Measurements from ENCODE around the gene YWHAQ. TPM values are rescaled to one million over a fixed set of nuclear protein-coding genes. Genes with fewer than 3 reads are reported as not detected.

The YWHAQ gene
- total RNA-seq, 2 experiments from 2014 or later, result 95.8 to 101 TPM

GRCh38 chr2:9573013-9573720 is 57.6 kb downstream of the YWHAQ start:
- Histone ChIP-seq H3K4me3 (ENCODE audit: low read length) (no peak overlapping the region), H3K27me3 (ENCODE audit: control insufficient read depth in 1 of 2, insufficient read depth in 2 of 2, low read length in 2 of 2) (no peaks in the 10 kb centered on the region), H3K4me1 (ENCODE audit: insufficient read depth, low read length) (no peaks in the 10 kb centered on the region), H3K36me3 (ENCODE audit: insufficient read depth, low read length) (no peaks in the 10 kb centered on the region), H3K9me3 (ENCODE audit: control insufficient read depth in 1 of 2, insufficient read depth in 1 of 2, low read length in 2 of 2) (no peaks in the 10 kb centered on the region), H3K27ac (ENCODE audit: low read depth in 1 of 2, low read length in 2 of 2) (no peak overlapping the region)
- no peak overlapping the region for H3K27ac Mint-ChIP-seq
- DNase-seq (no peak), ATAC-seq (ENCODE audit: poor library complexity) (no peak)
- CTCF ChIA-PET, result interaction anchor here (0.5 kb wide), 1 partner anchor 12 kb away, joined by 3 read pairs; no protein-coding TSS in a partner anchor
- no peaks in the 10 kb centered on the region for H3K4me1 Mint-ChIP-seq (ENCODE audit: low read depth)
- H3K9me3 Mint-ChIP-seq, result no peaks in the 10 kb centered on the region
- no peaks in the 10 kb centered on the region for H3K27me3 Mint-ChIP-seq
- TF ChIP-seq, protein P1, sequence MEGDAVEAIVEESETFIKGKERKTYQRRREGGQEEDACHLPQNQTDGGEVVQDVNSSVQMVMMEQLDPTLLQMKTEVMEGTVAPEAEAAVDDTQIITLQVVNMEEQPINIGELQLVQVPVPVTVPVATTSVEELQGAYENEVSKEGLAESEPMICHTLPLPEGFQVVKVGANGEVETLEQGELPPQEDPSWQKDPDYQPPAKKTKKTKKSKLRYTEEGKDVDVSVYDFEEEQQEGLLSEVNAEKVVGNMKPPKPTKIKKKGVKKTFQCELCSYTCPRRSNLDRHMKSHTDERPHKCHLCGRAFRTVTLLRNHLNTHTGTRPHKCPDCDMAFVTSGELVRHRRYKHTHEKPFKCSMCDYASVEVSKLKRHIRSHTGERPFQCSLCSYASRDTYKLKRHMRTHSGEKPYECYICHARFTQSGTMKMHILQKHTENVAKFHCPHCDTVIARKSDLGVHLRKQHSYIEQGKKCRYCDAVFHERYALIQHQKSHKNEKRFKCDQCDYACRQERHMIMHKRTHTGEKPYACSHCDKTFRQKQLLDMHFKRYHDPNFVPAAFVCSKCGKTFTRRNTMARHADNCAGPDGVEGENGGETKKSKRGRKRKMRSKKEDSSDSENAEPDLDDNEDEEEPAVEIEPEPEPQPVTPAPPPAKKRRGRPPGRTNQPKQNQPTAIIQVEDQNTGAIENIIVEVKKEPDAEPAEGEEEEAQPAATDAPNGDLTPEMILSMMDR (IDR thresholded peaks at IDR 0.05), result no peak
- no peak overlapping the region for H3K4me3 Mint-ChIP-seq
- intact Hi-C loops (cut with DNase I, micrococcal nuclease), result no loop called here
- POLR2A ChIA-PET, result no interaction called here
- H3K36me3 Mint-ChIP-seq (ENCODE audit: low read depth), result no peaks in the 10 kb centered on the region

GRCh38 chr2:9570182-9571060 is 60.4 kb downstream of the YWHAQ start:
- intact Hi-C loops (cut with DNase I, micrococcal nuclease), result no loop called here
- no peak overlapping the region for H3K27ac ChIP-seq (ENCODE audit: low read depth in 1 of 2, low read length in 2 of 2)
- H3K4me3 ChIP-seq (ENCODE audit: low read length), result no peak overlapping the region
- Mint-ChIP-seq H3K9me3 (no peaks in the 10 kb centered on the region), H3K4me3 (no peak overlapping the region), H3K27me3 (no peaks in the 10 kb centered on the region), H3K4me1 (ENCODE audit: low read depth) (no peaks in the 10 kb centered on the region), H3K27ac (no peak overlapping the region), H3K36me3 (ENCODE audit: low read depth) (no peaks in the 10 kb centered on the region)
- no peaks in the 10 kb centered on the region for H3K4me1 ChIP-seq (ENCODE audit: insufficient read depth, low read length)
- TF ChIP-seq, protein P1 (IDR thresholded peaks at IDR 0.05), result no peak
- H3K27me3 ChIP-seq (ENCODE audit: control insufficient read depth in 1 of 2, insufficient read depth in 2 of 2, low read length in 2 of 2), result no peaks in the 10 kb centered on the region
- CTCF ChIA-PET, result interaction anchor here (1.1 kb wide), 1 partner anchor 32 kb away, joined by 3 read pairs; no protein-coding TSS in a partner anchor
- ATAC-seq (ENCODE audit: poor library complexity) (no peak), DNase-seq (no peak)
- H3K9me3 ChIP-seq (ENCODE audit: control insufficient read depth in 1 of 2, insufficient read depth in 1 of 2, low read length in 2 of 2), result no peaks in the 10 kb centered on the region
- no peaks in the 10 kb centered on the region for H3K36me3 ChIP-seq (ENCODE audit: insufficient read depth, low read length)
- POLR2A ChIA-PET, result interaction anchor here (0.6 kb wide), 1 partner anchor 14 kb away, joined by 3 read pairs; the partner anchor contains the start of gene ADAM17

DNA sequence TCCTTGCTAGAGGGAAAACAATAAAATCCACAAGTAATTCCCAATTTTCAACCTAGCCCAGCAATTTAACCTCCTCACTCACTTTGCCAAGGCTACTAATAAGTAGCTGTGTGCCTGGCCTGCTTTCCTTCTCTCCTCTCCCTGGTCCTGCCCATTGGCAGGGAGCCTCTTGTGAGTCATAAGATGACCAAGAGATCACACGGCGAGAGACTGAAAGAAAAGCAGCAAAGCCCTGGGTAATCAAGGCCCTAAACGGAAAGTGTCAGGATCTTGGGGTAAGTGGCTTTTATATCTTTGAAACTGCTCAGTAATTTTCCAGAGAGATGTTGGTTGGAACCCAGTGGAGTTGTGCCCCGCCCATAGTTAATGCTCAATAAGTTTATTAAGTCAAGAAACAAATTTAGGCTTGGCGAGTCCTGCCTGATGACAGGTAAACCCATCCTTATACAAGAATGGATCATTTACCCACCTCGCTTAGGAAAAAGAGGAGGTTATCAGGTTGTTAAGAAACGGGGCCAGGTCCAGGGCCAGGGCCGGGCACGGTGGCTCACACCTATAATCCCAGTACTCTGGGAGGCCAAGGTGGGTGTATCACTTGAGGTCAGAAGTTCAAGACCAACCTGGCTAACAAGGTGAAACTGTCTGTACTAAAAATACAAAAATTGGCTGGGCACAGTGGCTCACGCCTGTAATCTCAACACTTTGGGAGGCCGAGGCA is 65.2 kb downstream of the YWHAQ start:
- Mint-ChIP-seq H3K9me3 (no peaks in the 10 kb centered on the region), H3K27ac (no peak overlapping the region), H3K27me3 (no peaks in the 10 kb centered on the region), H3K4me1 (ENCODE audit: low read depth) (no peaks in the 10 kb centered on the region), H3K36me3 (ENCODE audit: low read depth) (no peaks in the 10 kb centered on the region), H3K4me3 (no peak overlapping the region)
- DNase-seq (no peak), ATAC-seq (ENCODE audit: poor library complexity) (no peak)
- TF ChIP-seq, protein P1 (IDR thresholded peaks at IDR 0.05), result no peak
- Histone ChIP-seq H3K27me3 (ENCODE audit: control insufficient read depth in 1 of 2, insufficient read depth in 2 of 2, low read length in 2 of 2) (no peaks in the 10 kb centered on the region), H3K4me3 (ENCODE audit: low read length) (no peak overlapping the region), H3K36me3 (ENCODE audit: insufficient read depth, low read length) (no peaks in the 10 kb centered on the region), H3K9me3 (ENCODE audit: control insufficient read depth in 1 of 2, insufficient read depth in 1 of 2, low read length in 2 of 2) (no peaks in the 10 kb centered on the region), H3K4me1 (ENCODE audit: insufficient read depth, low read length) (no peaks in the 10 kb centered on the region), H3K27ac (ENCODE audit: low read depth in 1 of 2, low read length in 2 of 2) (no peak overlapping the region)
- ChIA-PET POLR2A (interaction anchor here (1.5 kb wide), 1 partner anchor 10 kb away, joined by 3 read pairs; the partner anchor contains the start of gene ADAM17), CTCF (no interaction called here)
- intact Hi-C loops (cut with DNase I, micrococcal nuclease), result no loop called here
